PC-3 (cell line): ENCODE data around the gene PCSK5.

Experiments used
- CTCF ChIP-seq: fragments of 300-600 bp; sonication (generic); conservative IDR thresholded peaks from 2 replicates; pipeline ENCODE4 v1.5.1; 2017; ENCODE audit warnings: antibody characterized with exemption, low read depth, mild to moderate bottlenecking, low read length
- EZH2 ChIP-seq: fragments of 300-600 bp; sonication (generic); IDR thresholded peaks from one replicate; pipeline ENCODE4 v1.6.1; 2017; ENCODE audit warnings: antibody characterized with exemption, mild to moderate bottlenecking, low read length; ENCODE audit not compliant: unreplicated experiment
- EZH2phosphoT487 ChIP-seq: fragments of 300-600 bp; sonication (generic); IDR thresholded peaks from 2 replicates; pipeline ENCODE4 v1.6.1; 2018; ENCODE audit warnings: mild to moderate bottlenecking, antibody characterized with exemption, low read length, borderline replicate concordance

- no peak for TF ChIP-seq CTCF
- no peak for TF ChIP-seq EZH2phosphoT487
- no peak for TF ChIP-seq EZH2
These were observed 20.3 kb downstream of the PCSK5 start for GRCh38 chr9:75910731-75911130.
